AG08396 (cell line): Measurements from ENCODE around the gene UNC13A.
"Not testable (repeated sequence)": the region's sequence is repeated elsewhere in the genome, so short reads cannot be mapped to it uniquely, and the experiment has no call there.

Experiments
- DNase-seq: peaks from one replicate; pipeline ENCODE4 v3.0.0; 2012; ENCODE audit warnings: low spot score, mixed read lengths

UNC13A gene

DNA sequence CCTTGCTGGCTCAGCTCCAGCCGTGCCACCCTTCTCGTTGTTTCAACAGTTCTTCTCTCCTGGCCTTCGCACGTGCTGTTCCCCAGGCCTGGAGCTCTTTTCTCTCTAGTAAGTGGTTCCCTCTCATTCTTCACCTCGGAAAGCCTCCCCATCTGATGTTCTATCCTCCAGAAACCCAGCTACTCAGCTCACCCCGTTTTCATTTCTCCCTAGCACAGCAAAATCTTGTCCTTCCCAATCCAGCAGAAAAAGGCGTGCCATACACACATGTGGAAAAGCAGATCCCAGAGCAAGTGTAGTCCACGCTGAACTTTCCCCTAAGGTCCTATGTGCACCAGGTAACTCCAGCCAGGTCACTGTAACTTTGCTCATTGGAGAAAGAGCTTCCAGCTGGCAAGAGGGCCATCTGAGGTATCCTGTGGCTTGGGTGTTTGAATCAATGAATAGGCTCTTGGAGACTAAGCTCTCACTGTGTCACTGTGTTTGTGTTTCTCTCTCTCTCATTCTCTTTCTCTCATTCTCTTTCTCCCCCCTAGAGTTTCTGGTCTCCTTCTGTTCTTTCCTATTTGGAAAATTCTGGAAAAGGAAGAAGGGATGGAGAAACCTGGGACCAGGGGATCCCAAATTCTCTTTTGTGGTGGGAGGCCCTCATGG, 83.7 kb downstream of the UNC13A start:
- no peak for DNase-seq

DNA sequence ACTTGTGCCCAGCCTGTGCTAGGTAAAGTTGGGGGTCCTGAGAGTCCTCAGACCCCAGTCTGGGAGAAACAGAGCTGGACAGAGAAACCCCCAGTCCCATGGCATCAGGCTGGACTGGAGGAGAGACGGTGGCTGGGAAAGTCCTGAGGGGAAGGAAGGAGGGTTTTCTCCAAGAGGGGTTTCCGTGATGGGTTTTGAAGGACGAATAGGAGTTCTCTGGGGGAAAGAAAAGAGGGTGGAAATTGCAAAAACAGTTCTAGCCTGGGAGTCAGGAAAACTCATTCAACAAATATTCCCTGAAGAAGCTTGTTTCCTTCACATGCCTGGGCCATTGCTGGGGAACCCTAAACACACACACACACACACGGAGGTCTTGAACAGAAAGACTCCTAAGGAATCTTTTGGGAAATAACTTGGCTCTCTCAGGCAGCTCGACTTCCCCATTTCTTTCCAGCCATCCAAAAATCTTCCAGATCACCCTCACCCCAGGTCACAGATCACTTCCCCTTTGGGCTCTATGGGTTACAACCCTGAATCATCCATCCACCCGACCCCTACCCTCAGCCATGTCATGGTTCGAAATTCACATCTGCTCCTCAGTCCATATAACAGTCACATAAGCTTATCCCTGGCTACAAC, 85.2 kb downstream of the UNC13A start:
- DNase-seq = no peak

DNA sequence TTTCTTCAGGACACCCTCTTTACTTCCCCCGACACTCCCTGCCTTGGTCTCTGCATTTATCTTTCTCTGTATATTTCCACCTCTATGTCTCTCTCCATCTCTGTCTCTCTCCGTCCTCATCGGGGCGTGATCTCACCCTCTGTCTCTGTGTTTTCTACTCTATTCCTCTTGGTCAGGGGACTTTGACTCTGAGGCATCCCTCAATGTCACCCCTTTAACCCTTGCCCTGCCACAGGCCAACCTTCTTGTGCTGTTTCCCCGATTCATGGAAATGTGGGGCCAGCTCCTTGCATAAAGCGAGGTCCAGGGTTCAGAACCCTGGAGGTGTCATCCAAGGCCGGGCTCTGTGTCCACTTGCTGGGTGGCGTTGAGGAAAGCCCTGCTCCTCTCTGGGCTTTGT, 85.9 kb downstream of the UNC13A start:
- DNase-seq = no peak

DNA sequence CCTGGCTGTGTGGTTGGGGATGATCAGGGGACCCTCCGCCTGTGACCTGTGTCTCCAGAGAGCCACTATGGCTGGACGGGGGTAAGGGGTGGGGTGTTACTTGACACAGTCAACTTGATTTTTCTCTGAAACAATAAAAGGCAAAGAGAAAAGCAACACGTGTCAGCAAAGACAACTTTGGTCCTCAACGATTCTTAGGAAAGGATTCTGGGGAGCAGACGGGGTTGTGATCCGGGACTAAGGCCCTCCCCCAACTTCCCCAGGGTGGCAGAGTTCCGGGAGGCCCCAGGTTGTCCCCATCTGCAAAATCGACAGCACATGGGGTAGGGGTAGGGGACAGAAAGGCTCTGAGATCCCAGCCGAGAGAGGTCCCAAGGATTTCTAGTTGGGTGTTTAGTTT, 86.5 kb downstream of the UNC13A start:
- no peak for DNase-seq

DNA sequence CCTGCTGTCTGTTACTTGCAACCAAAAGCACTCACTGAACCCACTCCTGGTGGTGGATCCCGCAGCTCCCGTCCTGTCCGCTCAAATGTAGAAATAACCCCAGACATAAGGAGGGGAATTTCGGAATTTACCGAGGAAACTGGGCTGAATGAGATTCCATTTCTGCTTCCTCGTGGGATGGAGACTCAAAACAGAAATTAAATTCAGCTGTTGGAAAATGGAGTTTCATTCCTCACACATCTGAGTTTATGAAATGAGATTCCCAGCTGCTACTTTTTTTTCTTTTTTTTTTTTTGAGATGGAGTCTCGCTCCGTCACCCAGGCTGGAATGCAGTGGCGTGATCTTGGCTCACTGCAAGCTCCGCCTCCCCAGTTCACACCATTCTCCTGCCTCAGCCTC, 88.4 kb downstream of the UNC13A start:
- DNase-seq = no peak

DNA sequence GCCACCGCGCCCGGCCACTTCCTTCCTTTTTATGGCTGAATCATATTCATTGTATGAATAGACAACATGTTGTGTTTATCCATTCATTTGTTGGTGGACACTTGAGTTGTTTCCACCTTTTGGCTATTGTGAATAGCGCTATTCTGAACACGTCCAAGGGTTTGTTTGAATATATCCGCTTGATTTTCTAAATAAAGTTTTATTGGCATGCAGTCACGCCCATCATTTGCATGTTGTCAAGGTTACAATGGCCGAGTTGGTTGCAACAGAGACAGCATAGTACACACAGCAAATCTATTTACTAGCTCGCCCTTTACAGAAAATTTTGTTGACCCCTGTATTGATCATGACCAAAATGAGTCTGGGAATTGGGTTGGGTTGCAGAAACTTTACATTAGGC, 89.2 kb downstream of the UNC13A start:
- no peak for DNase-seq

DNA sequence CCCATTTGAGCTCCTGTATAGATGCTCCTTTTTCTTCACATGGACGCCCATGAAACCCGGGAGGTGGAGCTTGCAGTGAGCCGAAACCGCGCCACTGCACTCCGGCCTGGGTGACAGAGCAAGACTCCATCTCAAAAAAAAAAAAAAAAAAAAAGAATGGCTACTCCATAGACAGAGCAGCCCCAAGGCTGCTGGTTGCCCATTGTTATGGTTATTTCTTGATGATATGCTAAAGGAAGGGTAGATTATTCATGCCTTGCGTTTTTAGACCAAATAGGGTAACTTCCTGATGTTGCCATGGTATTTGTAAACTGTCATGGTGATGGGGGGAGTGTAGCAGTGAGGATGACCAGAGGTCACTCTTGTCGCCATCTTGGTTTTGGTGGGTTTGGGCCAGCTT, 90.1 kb downstream of the UNC13A start:
- not testable (repeated sequence) for DNase-seq

DNA sequence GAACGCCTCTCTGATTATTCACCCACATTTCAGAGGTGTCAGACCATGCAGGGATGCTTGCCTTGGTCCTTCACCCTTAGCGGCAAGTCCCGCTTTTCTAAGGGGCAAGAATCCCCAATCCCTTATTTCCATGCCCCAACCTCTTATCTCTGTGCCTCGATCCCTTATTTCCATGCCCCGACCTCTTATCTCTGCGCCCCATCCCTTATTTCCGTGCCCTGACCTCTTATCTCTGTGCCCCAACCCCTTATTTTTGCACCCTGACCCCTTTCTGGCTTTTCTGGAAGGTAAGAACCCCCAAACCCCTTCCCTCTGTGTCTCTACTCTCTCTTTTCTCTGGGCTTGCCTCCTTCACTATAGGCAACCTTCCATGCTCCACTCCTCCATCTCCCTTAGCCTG, 93.9 kb downstream of the UNC13A start:
- not testable (repeated sequence) for DNase-seq

DNA sequence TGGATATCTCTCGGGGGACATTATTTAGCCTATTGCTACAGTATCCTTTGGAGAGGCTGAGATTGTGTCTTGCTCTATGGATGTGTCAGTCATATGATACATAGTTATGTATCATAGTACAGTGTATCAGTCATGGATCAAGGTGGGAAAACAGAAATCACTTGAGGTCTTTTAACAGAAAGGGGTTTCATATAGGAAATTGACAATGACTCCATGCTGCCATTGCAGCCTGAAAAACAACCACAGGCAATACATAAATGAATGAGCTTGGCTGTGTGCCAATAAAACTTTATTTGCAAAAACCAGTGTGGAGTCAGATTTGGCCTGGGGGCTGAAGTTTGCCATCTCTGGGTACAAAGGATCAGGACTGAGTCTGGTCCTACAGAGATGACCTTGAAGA, 97.3 kb downstream of the UNC13A start:
- DNase-seq = no peak

DNA sequence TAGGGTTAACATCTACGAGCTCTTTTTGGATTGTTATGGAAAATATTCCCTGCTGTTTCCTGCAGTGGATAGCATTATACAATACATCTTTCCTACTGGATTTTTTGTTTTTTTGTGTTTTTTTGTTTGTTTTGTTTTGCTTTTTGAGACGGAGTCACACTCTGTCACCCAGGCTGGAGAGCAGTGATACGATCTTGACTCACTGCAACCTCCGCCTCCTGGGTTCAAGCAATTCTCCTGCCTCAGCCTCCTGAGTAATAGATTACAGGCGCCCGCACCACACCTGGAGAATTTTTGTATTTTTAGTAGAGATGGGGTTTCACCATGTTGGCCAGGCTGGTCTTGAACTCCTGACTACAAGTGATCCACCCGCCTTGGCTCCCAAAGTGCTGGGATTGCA, 102.8 kb downstream of the UNC13A start:
- DNase-seq = not testable (repeated sequence)

DNA sequence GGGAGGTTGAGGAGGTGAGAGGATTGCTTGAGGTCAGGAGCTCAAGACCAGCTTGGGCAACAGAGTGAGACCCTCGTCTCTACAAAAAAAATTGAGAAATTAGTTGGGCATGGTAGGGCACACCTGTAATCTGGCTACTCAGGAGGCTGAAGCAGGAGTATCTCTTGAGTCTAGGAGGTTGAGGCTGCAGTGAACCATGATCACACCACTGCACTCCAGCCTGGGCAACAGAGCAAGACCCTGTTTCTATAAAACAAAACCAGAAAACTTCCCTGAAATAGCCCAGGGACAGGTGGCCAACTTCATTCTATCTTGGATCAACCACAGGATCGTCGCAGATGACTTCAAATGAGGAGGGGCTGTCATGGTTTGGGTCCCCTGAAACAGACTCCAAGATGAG, 104.0 kb downstream of the UNC13A start:
- DNase-seq = no peak

DNA sequence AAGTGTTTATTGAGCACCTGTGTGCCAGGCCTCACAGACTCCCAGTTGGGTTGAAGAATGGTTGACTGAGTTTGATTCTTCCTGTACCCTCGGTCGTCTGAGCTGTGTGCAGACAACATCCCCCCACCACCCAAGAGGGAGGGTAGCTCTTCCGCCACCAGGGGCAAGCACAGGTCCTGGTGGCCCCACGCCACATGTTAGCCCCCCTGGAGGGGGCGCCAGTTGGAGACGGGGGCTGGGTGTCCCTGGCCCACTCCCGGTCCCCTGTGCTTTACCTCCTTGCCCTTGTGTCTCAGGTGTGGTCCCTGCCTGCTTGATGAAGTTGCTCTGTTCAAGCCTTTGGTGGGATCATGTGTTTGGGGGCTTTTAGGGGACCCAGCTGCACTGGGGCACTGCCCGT, 105.5 kb downstream of the UNC13A start:
- DNase-seq = no peak

DNA sequence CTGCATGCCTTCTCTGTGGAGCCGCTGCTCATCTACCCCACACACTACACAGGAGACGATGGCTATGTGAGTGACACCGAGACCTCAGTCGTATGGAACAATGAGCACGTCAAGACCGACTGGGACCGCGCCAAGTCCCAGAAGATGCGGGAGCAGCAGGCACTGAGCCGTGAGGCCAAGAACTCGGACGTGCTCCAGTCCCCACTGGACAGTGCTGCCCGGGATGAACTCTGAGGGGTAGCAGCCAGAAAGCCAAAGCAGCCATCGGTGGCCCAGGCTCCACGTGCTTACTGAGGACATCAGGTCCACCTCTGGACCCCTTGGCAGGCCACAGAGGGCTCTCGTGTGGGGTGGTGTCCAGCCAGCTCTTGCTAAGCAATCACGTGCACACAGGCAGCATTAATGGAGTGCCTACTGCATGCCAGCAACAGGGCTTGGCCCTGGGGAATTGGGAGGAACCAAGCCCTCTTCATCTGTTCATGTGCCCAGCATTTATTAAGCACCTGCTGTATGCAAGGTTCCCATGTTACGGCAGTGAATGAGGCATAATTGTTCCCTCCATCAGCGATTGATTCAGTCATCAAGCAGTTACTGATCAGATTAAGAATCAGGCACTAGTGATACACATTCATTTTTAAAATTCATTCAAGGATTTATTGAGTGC, 106.8 kb downstream of the UNC13A start:
- DNase-seq = no peak

DNA sequence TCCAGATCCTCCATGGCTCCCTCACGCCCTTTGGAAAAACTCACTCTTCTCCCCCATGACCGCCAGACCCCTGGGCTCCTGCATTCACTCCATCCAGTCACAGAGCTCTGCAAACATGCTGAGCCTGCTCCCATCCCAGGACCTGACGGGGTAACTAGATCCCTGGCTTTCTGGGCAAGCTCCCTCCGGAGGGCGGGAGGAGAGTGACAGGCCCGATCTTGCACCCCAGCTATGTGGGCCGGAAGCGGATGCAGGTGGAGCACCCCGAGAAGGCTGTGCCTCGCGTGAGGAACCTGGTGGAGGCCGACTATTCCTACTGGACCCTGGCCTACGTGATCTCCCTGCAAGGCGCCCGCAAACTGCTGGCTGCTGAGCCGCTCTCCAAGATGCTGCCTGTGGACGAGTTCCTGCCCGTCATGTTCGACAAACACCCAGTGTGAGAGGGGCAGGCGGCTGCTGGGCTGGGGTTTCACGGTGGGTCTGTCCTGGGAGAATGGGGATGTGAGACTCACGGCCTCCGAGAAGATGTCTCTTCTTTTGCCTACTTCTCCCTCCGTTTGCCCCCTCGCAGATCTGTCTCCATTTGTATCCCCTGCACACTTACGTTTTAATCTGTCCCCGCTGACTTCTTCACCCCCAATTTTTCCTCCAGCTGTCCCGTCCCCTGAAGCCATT, 107.5 kb downstream of the UNC13A start:
- peak; percentile 10 for DNase-seq

DNA sequence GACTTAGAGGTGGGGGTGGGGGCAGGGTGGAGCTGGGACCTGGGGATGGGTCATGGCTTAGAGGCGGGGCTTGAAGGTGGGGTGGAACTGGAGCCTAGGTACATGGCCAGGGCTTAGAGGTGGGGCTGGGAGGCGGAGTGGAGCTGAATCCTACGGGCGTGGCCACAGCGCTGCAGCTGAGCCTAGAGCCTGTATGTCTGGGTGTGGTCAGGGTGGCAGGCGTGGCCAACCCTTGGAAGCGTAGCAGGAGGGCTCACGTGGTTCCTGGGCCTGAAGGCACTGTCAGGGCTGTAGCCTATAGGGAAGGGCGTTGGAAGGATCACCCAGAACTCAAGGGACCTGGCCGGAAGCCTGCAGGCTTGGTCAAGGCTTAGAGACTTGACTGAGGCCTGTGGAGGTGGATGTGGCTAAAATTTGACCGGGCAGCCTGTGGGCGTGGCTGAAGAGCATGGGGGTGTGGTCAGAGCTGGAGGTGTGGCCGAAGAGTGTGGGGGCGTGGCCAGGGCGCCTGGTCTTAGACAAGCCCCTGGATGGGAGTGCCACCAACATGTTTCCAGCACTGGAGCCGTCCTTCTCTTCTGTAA, 108.4 kb downstream of the UNC13A start:
- DNase-seq = peak; percentile 84

DNA sequence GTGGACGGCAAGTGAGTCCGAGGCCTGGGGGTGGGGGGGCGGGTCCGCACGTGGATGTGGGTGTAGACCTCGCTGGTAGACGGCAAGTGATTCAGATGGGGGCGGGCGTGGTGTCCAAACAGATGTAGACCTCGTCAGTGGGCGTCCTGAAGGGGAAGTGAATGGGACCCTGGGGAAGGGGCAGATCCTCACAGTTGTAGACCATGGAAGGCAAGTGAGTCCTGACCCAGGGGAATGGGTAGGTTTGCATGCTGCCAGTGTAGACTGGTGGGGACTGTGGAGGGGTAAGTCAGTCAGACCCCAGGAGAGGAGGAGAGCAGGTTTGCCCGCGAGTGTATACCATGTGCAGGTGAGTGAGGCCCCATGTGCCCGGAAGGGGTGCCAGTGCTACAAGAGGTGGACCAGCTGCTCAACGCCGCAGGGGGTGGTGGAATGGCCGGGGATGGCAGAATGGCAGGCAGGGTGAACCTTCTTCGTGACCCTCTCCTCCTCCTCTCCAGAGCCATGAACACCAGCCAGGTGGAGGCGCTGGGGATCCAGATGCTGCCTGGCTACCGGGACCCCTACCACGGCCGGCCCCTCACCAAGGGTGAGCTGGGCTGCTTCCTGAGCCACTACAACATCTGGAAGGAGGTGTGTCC, 110.6 kb downstream of the UNC13A start:
- DNase-seq = no peak

DNA sequence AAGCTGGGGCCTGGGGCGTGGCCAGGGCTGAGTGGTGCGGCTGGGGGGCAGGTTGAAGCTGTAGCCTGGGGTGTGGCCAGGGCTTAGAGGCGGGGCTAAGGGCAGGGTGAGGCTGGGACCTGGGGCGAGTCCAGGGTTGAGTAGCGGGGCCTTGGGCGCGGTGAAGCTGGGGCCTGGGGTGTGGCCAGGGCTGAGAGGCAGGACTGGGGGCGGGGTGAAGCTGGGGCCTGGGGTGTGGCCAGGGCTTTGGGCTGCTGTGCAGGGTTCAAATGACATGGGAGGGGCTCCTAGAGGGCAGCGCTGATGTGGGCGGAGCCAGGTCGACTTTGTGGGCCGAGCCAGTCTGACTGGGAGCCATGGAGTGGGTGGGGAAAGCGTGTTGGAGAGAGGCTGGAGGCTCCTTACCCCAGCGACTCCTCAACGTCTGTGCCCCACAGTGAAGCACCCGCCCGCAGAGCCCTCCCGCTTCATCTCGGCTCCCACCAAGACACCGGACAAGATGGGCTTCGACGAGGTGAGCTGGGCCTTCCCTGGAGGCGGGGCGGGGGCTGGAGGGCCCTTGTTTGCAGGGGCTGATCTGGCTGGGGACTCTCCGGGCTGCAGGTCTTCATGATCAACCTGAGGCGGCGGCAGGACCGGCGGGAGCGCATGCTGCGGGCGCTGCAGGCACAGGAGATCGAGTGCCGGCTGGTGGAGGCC, 111.2 kb downstream of the UNC13A start:
- DNase-seq = peak; percentile 71

DNA sequence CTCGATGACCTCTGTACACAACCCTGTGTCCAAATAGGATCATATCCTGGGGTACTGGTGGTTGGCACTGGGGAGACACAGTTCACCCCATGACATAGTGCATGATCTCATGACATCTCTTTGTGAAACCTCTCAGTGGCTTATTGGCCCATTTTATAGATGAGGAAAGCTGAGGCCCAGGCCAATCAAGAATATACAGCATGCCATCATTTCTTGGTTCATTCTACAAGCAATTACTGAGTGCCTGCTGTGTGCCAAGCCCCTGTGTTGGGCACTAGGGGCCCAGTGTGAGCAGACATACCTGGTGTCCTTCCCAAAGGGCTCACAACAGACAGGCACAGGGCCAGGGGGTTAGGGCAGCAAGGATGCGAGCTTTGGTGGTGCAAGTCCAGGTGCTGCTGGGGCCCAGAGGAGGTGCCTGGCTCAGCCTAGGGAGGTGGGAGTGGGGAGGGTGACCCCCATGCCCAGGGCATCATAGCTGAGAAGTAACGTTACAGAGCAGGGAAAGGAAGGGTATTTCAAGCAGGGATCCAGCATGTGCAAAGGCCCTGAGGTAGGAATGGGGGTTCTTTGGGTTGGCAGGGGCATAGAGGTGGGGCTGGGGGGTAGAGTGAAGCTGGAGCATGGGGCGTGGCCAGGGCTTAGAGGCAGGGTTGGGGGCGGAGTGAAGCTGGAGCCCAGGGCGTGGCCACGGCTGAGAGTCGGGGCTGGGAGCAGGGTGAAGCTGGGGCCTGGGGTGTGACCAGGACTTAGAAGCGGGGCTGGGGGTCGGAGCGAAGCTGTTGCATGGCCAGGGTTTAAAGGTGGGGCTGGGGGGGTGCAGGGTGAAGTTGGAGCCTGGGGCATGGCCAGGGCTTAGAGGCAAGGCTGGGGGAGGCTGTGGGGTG, 112.0 kb downstream of the UNC13A start:
- DNase-seq = no peak

DNA sequence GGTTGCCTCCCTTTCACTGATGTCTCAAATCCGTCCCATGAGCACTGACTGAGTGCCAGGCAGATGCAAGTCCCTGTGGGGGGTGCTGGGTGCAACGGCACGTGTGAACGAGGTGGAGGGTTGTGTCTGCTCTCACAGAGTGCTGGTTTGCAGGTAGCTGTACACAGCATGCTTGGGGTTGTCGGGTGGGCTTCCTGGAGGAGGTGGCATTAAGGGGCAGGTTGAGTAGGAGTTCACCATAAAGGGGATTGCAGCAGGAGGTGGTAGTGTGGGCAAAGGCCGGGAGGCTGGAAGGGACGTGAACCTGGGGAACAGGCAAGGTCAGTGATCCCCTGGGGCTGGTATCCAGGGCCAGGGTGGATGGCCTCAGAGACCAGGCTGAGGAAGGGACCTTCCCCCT, 115.5 kb downstream of the UNC13A start:
- no peak for DNase-seq

DNA sequence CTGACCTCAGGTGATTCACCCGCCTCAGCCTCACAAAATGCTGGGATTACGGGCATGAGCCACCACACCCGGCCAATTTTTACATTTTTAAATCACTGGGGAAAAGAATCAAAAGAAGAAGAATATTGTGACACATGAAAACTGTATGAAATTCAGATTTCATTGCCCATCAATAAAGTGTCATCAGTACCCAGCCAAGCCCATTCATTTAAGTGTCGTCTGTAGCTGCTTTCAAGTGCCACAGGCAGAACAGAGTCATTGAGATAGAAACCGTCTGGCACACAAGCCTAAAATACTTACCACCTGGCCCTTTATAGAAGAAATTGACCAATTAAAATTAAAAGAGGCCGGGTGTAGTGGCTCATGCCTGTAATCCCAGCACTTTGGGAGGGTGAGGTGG, 117.4 kb downstream of the UNC13A start:
- DNase-seq = no peak
